GM12878 (cell line): ENCODE results near the gene SMCO4. TPM values are rescaled to one million over a fixed set of nuclear protein-coding genes. Genes with fewer than 3 reads are reported as not detected.

Source experiments
- ATAC-seq: fragments of 200-7000 bp; cut with Tn5 transposase; 3 replicates; pipeline ENCODE4 v1.9.1; 2020; ENCODE audit warnings: mild to moderate bottlenecking, moderate library complexity
- BruUV-seq: library from RNA; stranded (reverse); fragments of 400-500 nt; replicated peaks from 2 replicates; lab custom pipeline; 2021; lab: Mats Ljungman, UMichigan
- CTCF ChIA-PET: fragments of 300-600 bp; sonication (Branson Sonifier 250); formaldehyde crosslinking; extraction: SDS; loops from one replicate; lab custom pipeline; 2021; ENCODE audit warnings: inconsistent platforms; lab: Yijun Ruan, JAX
- POLR2A ChIA-PET: fragments of 350-600 bp; formaldehyde crosslinking; extraction: SDS; loops from one replicate; lab custom pipeline; 2021; ENCODE audit warnings: inconsistent platforms; lab: Charles Lee
- RAD21 ChIA-PET: fragments of 300-600 bp; sonication (Branson Sonifier 250); formaldehyde crosslinking; loops from one replicate; lab custom pipeline; 2023; ENCODE audit warnings: antibody characterized with exemption; ENCODE audit not compliant: unreplicated experiment; lab: Charles Lee
- SMC1A ChIA-PET: fragments of 300-600 bp; sonication (Branson Sonifier 250); formaldehyde crosslinking; loops from one replicate; lab custom pipeline; 2023; ENCODE audit not compliant: unreplicated experiment, uncharacterized antibody; lab: Charles Lee
- DNase-seq: peaks from one replicate; pipeline ENCODE4 v3.0.0-alpha.2; 2011; ENCODE audit warnings: low read depth, low spot score
- FAIRE-seq: peaks from 3 replicates; lab custom pipeline; 2011; peaks lifted over from hg19 to GRCh38; lab: Jason Lieb, UNC
- H2AFZ ChIP-seq: 2 replicates; pipeline ENCODE4 v1.6.0; 2011; ENCODE audit warnings: low read depth, low read length, control low read depth; ENCODE audit not compliant: control insufficient read depth
- H3K27ac ChIP-seq: 2 replicates; pipeline ENCODE4 v1.5.1; 2011; ENCODE audit warnings: control low read depth; ENCODE audit not compliant: control insufficient read depth, insufficient read depth
- H3K27me3 ChIP-seq, 2 experiments: replicated peaks in 1 of 2; 2 replicates each; pipeline versions ENCODE4 v1.6.0 to v1.6.1; 2011; ENCODE audit warnings: low read length in 1 of 2; ENCODE audit not compliant: control insufficient read depth in 2 of 2, insufficient read depth in 2 of 2
- H3K36me3 ChIP-seq, 2 experiments: 2 replicates each; pipeline ENCODE4 v1.5.1; 2011; ENCODE audit warnings: low read length in 1 of 2; ENCODE audit not compliant: control insufficient read depth in 2 of 2, insufficient read depth in 2 of 2
- H3K4me1 ChIP-seq: 2 replicates; pipeline ENCODE4 v1.6.1; 2011; ENCODE audit warnings: mild to moderate bottlenecking, low read length, moderate library complexity, mixed read lengths; ENCODE audit not compliant: control insufficient read depth, insufficient read depth
- H3K4me2 ChIP-seq: 2 replicates; pipeline ENCODE4 v1.6.0; 2011; ENCODE audit warnings: control low read depth; ENCODE audit not compliant: control insufficient read depth, insufficient read depth
- H3K4me3 ChIP-seq: fragments of 200-600 bp; sonication (generic); 2 replicates; pipeline ENCODE4 v1.5.1; 2016
- H3K79me2 ChIP-seq: 2 replicates; pipeline ENCODE4 v1.6.0; 2011; ENCODE audit warnings: low read length; ENCODE audit not compliant: control insufficient read depth, insufficient read depth
- H3K9ac ChIP-seq: 2 replicates; pipeline ENCODE4 v1.8.0; 2011; ENCODE audit warnings: low read length, control low read depth, mixed read lengths; ENCODE audit not compliant: control insufficient read depth, insufficient read depth
- H3K9me3 ChIP-seq: replicated peaks from 3 replicates; pipeline ENCODE4 v1.5.1; 2011; ENCODE audit warnings: mild to moderate bottlenecking, low read length; ENCODE audit not compliant: control insufficient read depth, insufficient read depth
- H4K20me1 ChIP-seq: 2 replicates; pipeline ENCODE4 v1.6.0; 2011; ENCODE audit not compliant: control insufficient read depth, insufficient read depth
- IKZF1 ChIP-seq: fragments of 450-650 bp; conservative IDR thresholded peaks from 2 replicates; pipeline ENCODE4 v1.6.1; 2017; ENCODE audit warnings: antibody characterized with exemption, mild to moderate bottlenecking
- SMAD1 ChIP-seq: fragments of 450-650 bp; IDR thresholded peaks from 2 replicates; pipeline ENCODE4 v1.6.1; 2018; ENCODE audit warnings: mild to moderate bottlenecking, low read depth; ENCODE audit not compliant: partially characterized antibody
- USF2 ChIP-seq: IDR thresholded peaks from 2 replicates; pipeline ENCODE4 v1.6.1; 2011; ENCODE audit warnings: low read depth, low read length, improper control_type of control experiment, borderline replicate concordance
- WGBS: methylation state at CpG from one replicate; pipeline ENCODE4 v1.1.6; 2016; ENCODE audit warnings: low lambda C conversion rate; ENCODE audit not compliant: insufficient replicate concordance, insufficient coverage; ENCODE audit errors: missing lambda C conversion rate; 5-methylcytosine and 5-hydroxymethylcytosine counted together
- in situ Hi-C: fragments of 300-500 bp; cut with MboI; formaldehyde crosslinking; loops from 9 replicates; pipeline ENCODE4 v1.14.3; 2018; ENCODE audit warnings: mixed read lengths
- intact Hi-C: fragments of 100-400 bp; cut with micrococcal nuclease; formaldehyde crosslinking; loops from one replicate; pipeline ENCODE4 v1.14.2; 2022; ENCODE audit not compliant: unreplicated experiment
- polyA plus RNA-seq, 11 experiments: library from polyadenylated mRNA; depleted of rRNA in 4 of 11; unstranded in 6 of 11; stranded (reverse) in 5 of 11; fragments of >200 nt; fragmentation: Nextera tagmentation in 4 of 11; fragmentation: Illumina TruSeq in 1 of 11; extraction: Ambion mirVana in 4 of 11; extraction: Trizol in 1 of 11; gene quantifications; 1 replicate in 1 of 11; 2 replicates in 10 of 11; pipeline versions ENCODE4 v1.2.1 to v1.2.3, GENCODE V29; 2011 to 2016; ENCODE audit warnings: inconsistent platforms in 2 of 11, missing spikeins in 2 of 11, low read depth in 1 of 11
- total RNA-seq, 4 experiments: library from RNA; depleted of rRNA in 3 of 4; stranded (reverse); fragments of >200 nt in 3 of 4; fragmentation: Illumina TruSeq in 1 of 4; extraction: Trizol in 1 of 4; gene quantifications; 2 replicates each; pipeline versions ENCODE4 v1.2.1 to v1.2.3, GENCODE V29; 2013 to 2021

Gene SMCO4
- total and polyA plus RNA-seq, 10 of the 15 experiments (the other 5 are each of a cell fraction or from before 2014, with no cell fraction given): 3.6 to 59.9 (median 27.9) TPM

GRCh38 chr11:93537049-93537448 lies 6.1 kb downstream of the SMCO4 start:
- 83% methylated on average over 5 of the region's 5 CpGs for WGBS
- ATAC-seq (no peak), FAIRE-seq (no peak), DNase-seq (no peak)
- no peaks in the 10 kb centered on the region for H3K27me3 ChIP-seq
- H3K36me3 ChIP-seq: no peaks in the 10 kb centered on the region; a peak in 1 of 4 replicates
- H4K20me1 ChIP-seq: no peaks in the 10 kb centered on the region
- peaks cover 54% of the 10 kb centered on the region for H3K79me2 ChIP-seq
- TF ChIP-seq USF2: no peak
- no peak for TF ChIP-seq SMAD1
- TF ChIP-seq IKZF1: 0 out of 2 replicates have a peak, but pooled peaks have one; percentile 22
- no TSS peak for BruUV-seq
- H3K27ac ChIP-seq: no peak overlapping the region
- ChIA-PET SMC1A (interaction anchor here (0.7 to 20.1 kb wide), 8 partner anchors 12 to 302 kb away, joined by 3 to 275 read pairs (median 3); no protein-coding TSS in a partner anchor), POLR2A (interaction anchor here (0.6 to 12.0 kb wide), 3 partner anchors 10 to 204 kb away, joined by 3 to 191 read pairs (median 3); partner anchors contain the start of genes C11orf54 and TAF1D), CTCF (interaction anchor here (1.1 to 2.6 kb wide), 4 partner anchors 10 to 302 kb away, joined by 3 to 22 read pairs (median 5); no protein-coding TSS in a partner anchor), RAD21 (interaction anchor here (0.9 to 14.6 kb wide), 3 partner anchors 9 to 302 kb away, joined by 3 to 299 read pairs (median 4); no protein-coding TSS in a partner anchor)
- peaks cover 38% of the 10 kb centered on the region for H3K4me1 ChIP-seq
- H3K9ac ChIP-seq: no peak overlapping the region
- intact Hi-C loops (loop anchor here (10.0 kb wide), 1 partner anchor 938 kb away; no protein-coding TSS in a partner anchor), in situ Hi-C loops (no loop called here)
- H3K4me2 ChIP-seq: peak overlapping the region; percentile 86
- H2AFZ ChIP-seq: no peak overlapping the region
- H3K4me3 ChIP-seq: peak overlapping the region; percentile 2; the same call in 1 of the 2 replicates
- H3K9me3 ChIP-seq: no peaks in the 10 kb centered on the region
